SJCRH30 (cell line): Measurements from ENCODE around the gene VANGL1. TPM values are rescaled to one million over a fixed set of nuclear protein-coding genes. Genes with fewer than 3 reads are reported as not detected.

ENCODE experiments used
- DNase-seq, 2 experiments: peaks; one replicate each; pipeline ENCODE4 v3.0.0-alpha.2; 2015 to 2020
- H3K27ac ChIP-seq: fragments of 250-450 bp; sonication (Bioruptor Pico); 2 replicates; pipeline ENCODE4 v1.5.1; 2020; ENCODE audit warnings: mild to moderate bottlenecking, moderate library complexity
- H3K27me3 ChIP-seq: fragments of 250-450 bp; sonication (Bioruptor Pico); 2 replicates; pipeline ENCODE4 v1.5.1; 2020; ENCODE audit warnings: mild to moderate bottlenecking, moderate library complexity
- H3K36me3 ChIP-seq: fragments of 250-450 bp; sonication (Bioruptor Pico); 2 replicates; pipeline ENCODE4 v1.5.1; 2020; ENCODE audit warnings: mild to moderate bottlenecking, moderate library complexity
- H3K4me1 ChIP-seq: fragments of 250-450 bp; sonication (Bioruptor Pico); 2 replicates; pipeline ENCODE4 v1.5.1; 2020; ENCODE audit warnings: mild to moderate bottlenecking, moderate library complexity
- H3K4me3 ChIP-seq: fragments of 250-450 bp; sonication (Bioruptor Pico); 2 replicates; pipeline ENCODE4 v1.5.1; 2020; ENCODE audit warnings: mild to moderate bottlenecking, moderate library complexity
- H3K9me3 ChIP-seq: fragments of 250-450 bp; sonication (Bioruptor Pico); replicated peaks from 2 replicates; pipeline ENCODE4 v1.5.1; 2020; ENCODE audit warnings: mild to moderate bottlenecking, moderate library complexity
- total RNA-seq: library from RNA; depleted of rRNA; stranded (reverse); fragments of >200 nt; shearing (Covaris generic); gene quantifications from 2 replicates; pipeline ENCODE4 v1.2.3, GENCODE V29; 2014; rRNA removed

Gene VANGL1
- total RNA-seq, 1 experiment from 2014 or later = 16.2 TPM

GRCh38 chr1:115744646-115745275, 103.0 kb downstream of the VANGL1 start:
- H3K27me3 ChIP-seq = no peaks in the 10 kb centered on the region
- no peaks in the 10 kb centered on the region for H3K36me3 ChIP-seq
- DNase-seq = no peak
- no peak overlapping the region for H3K27ac ChIP-seq
- peaks cover 13% of the 10 kb centered on the region; the same call in 1 of the 2 replicates for H3K9me3 ChIP-seq
- H3K4me1 ChIP-seq = peaks cover 9% of the 10 kb centered on the region
- no peak overlapping the region for H3K4me3 ChIP-seq

DNA sequence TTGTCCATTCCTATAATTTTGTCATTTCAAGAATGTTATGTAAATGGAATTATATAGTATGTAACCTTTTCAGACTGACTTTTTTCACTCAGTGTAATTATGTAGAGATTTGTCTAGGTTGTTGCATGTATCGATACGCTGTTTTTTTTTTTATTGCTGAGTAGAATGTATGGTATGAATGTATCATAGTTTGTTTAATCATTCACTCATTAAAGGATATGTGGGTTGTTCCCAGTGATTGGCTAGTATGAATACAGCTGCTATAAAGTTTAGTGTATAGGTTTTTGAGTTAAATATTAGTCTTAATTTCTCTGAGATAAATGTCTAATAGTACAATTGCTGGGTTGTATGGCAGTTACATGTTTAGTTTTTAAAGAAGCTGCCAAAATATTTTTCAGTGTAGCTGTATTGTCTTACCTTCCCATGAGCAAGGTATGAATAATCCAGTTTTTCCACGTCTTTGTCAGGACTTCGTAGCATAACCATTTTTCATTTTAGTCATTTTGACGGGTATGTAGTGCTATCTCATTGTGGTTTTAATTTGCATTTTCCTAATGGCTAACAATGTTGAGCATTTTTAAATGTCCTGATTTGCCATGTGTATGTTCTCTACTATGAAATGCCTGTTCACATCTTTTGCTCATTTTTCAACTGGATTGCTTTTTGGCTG, 104.4 kb downstream of the VANGL1 start:
- Histone ChIP-seq H3K27me3 (no peaks in the 10 kb centered on the region), H3K4me3 (no peak overlapping the region), H3K9me3 (peaks cover 13% of the 10 kb centered on the region; the same call in 1 of the 2 replicates), H3K36me3 (no peaks in the 10 kb centered on the region), H3K27ac (no peak overlapping the region), H3K4me1 (peaks cover 9% of the 10 kb centered on the region)
- no peak for DNase-seq

Other genes with a start within 250 kb of the VANGL1 start
- 0.28 and 0.49 TPM in 2 replicates for gene CASQ2, start 126.7 kb downstream of the VANGL1 start, total RNA-seq
- gene NHLH2, start 199.2 kb downstream of the VANGL1 start, total RNA-seq = not detected in 2 replicates